HL-60 (cell line): ENCODE measurements around the gene ATXN7L1.

ENCODE experiments used
- DNase-seq, 2 experiments: peaks; one replicate each; pipeline ENCODE4 v3.0.0-alpha.2; 2010 to 2020; ENCODE audit warnings: low read depth in 1 of 2, low spot score in 1 of 2
- H3K27ac ChIP-seq: fragments of 250-450 bp; sonication (Bioruptor Pico); replicated peaks from 2 replicates; pipeline ENCODE4 v1.5.1; 2020; ENCODE audit warnings: mild to moderate bottlenecking, moderate library complexity
- H3K27me3 ChIP-seq: fragments of 250-450 bp; sonication (Bioruptor Pico); 2 replicates; pipeline ENCODE4 v1.5.1; 2021; ENCODE audit warnings: mild to moderate bottlenecking, moderate library complexity; ENCODE audit not compliant: insufficient read depth, poor library complexity, severe bottlenecking
- H3K4me3 ChIP-seq: replicated peaks from 2 replicates; pipeline ENCODE4 v1.5.1; 2011; ENCODE audit warnings: mild to moderate bottlenecking, control low read depth, low read length; ENCODE audit not compliant: insufficient read depth
- CTCF ChIP-seq: IDR thresholded peaks from one replicate; pipeline ENCODE4 v1.5.1; 2011; ENCODE audit warnings: low read length, control low read depth, inconsistent platforms; ENCODE audit not compliant: insufficient read depth
- GABPA ChIP-seq: IDR thresholded peaks from 2 replicates; pipeline ENCODE4 v1.6.1; 2012; ENCODE audit warnings: low read depth
- POLR2AphosphoS5 ChIP-seq: IDR thresholded peaks from 2 replicates; pipeline ENCODE4 v1.6.1; 2012; ENCODE audit warnings: low read depth
- REST ChIP-seq: IDR thresholded peaks from 2 replicates; pipeline ENCODE4 v1.6.1; 2012; ENCODE audit warnings: low read depth; ENCODE audit not compliant: insufficient replicate concordance
- SPI1 ChIP-seq: IDR thresholded peaks from 2 replicates; pipeline ENCODE4 v1.6.1; 2012; ENCODE audit warnings: low read depth, mild to moderate bottlenecking, borderline replicate concordance

Gene ATXN7L1

GRCh38 chr7:105678811-105679495, 197.4 kb downstream of the ATXN7L1 start:
- TF ChIP-seq REST (peak; percentile 57), SPI1 (peak; percentile 97), POLR2AphosphoS5 (peak; percentile 96), GABPA (no peak)

GRCh38 chr7:105677817-105678573, 198.4 kb downstream of the ATXN7L1 start:
- peak overlapping the region; percentile 76 for H3K4me3 ChIP-seq
- peak; percentile 63 to 88 for DNase-seq
- H3K27ac ChIP-seq: peak overlapping the region; percentile 86
- H3K27me3 ChIP-seq: no peaks in the 10 kb centered on the region
- TF ChIP-seq SPI1 (peak; percentile 35; the same call in 1 of the 2 replicates), POLR2AphosphoS5 (peak; percentile 89), CTCF (no peak), REST (no peak)

More at GRCh38 chr7:105678811-105679495, 197.4 kb downstream of the ATXN7L1 start:
- peak overlapping the region; percentile 86 for H3K27ac ChIP-seq
- DNase-seq: peak; percentile 72 to 89
- H3K27me3 ChIP-seq: no peaks in the 10 kb centered on the region
- peak overlapping the region; percentile 76 for H3K4me3 ChIP-seq

- peak overlapping the region; percentile 76 for H3K4me3 ChIP-seq
- peak in 1 of 2 experiments; percentile 11 for DNase-seq
- no peaks in the 10 kb centered on the region for H3K27me3 ChIP-seq
- TF ChIP-seq SPI1 (no peak), POLR2AphosphoS5 (no peak), REST (no peak), CTCF (no peak), GABPA (no peak)
- H3K27ac ChIP-seq: peak overlapping the region; percentile 86
These were observed 199.0 kb downstream of the ATXN7L1 start for GRCh38 chr7:105677410-105677730.
